Measurements from ENCODE around the gene FUT4.
"Not testable (repeated sequence)": the region's sequence is repeated elsewhere in the genome, so short reads cannot be mapped to it uniquely, and the experiment has no call there.

- not testable (repeated sequence) for TF ChIP-seq CTCF (IDR thresholded peaks at IDR 0.05); POLR2AphosphoS5 (IDR thresholded peaks at IDR 0.05; ENCODE audit: insufficient read depth in 1 of 2, low read depth in 1 of 2); POLR2A (IDR thresholded peaks at IDR 0.05)
These were observed 12.1 kb downstream of the FUT4 start for GRCh38 chr11:94555752-94556329.

All from vagina (tissue), 2 donors.